Measurements from ENCODE around the gene TBC1D5.
"Not testable (repeated sequence)": the region's sequence is repeated elsewhere in the genome, so short reads cannot be mapped to it uniquely, and the experiment has no call there.

The TBC1D5 gene

DNA sequence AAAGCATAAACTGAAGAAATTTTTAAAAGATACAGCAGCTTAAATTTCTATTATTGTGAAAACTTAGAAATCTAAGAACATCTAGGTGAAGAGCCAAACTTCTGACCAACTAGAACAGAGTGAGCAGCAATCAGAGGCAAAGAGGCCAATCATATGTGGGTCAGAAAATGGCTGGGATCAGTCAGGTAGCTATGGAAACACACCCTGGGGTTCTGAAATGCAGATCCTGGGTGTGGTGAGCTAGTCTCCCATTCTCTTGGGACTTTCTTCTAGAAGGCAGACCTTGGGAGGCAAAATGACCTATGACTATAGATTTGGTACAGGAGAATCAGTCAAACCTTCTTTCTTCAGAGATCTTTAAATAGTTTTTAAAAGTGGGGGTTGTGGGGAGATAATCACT is 385.8 kb downstream of the TBC1D5 start:
- DNase-seq (ENCODE audit: low read depth, low spot score) = no peak

DNA sequence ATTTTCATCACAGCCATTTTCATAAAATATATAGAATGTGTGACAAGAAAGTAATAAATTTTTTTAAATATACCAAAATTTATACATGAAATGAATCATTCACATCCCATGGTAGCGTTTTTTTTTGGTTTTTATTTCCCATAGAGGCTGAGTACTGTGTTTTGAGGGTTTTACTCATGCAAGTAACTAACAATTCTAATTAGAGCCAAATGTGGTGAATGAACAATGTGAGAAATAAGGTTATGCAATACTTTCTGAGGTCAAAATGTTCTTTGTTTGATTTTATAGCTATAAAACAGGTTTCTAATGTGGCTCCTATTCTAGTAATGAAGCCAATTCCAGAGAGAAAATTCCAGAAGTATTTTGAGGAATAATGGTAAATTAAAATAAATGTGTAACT is 386.8 kb downstream of the TBC1D5 start:
- DNase-seq (ENCODE audit: low read depth, low spot score) = no peak

DNA sequence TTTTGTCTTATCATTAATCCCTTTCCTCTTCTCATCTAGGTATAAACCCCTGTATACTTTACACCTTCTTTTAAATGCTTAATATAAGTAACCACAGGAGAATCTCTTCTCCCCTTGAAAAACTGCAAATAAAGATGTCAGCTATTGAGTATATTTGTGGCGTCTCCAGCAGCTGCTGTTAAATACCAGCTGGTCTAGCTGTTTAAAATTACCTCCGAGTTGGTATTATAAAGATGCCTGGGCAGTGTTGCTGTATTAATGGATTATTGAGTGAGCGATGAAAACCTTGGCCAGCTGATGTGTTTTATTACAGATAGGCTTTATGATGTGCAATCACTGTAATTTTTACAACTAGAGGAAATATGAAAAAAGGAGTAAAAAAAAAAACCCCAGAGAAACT is 388.1 kb downstream of the TBC1D5 start:
- DNase-seq (ENCODE audit: low read depth, low spot score) = no peak

DNA sequence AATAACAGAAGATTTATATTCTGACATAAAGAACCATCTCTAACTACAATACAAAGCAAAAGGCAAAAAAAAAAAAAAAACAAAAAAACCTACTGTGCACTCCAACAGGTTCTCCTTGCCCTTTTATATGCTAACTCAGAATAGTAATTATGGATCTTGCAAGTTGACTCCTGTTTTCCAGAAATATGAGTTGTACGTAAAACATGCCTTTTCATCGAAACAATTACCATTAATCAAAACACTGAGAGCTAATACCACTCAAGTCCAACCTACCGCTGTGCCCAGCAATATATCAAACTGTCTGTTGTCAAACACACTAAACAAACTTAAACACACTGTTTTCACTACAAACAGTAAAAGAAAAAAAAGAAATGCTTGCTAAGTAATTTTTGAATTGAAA is 389.8 kb downstream of the TBC1D5 start:
- DNase-seq (ENCODE audit: low read depth, low spot score) = no peak

DNA sequence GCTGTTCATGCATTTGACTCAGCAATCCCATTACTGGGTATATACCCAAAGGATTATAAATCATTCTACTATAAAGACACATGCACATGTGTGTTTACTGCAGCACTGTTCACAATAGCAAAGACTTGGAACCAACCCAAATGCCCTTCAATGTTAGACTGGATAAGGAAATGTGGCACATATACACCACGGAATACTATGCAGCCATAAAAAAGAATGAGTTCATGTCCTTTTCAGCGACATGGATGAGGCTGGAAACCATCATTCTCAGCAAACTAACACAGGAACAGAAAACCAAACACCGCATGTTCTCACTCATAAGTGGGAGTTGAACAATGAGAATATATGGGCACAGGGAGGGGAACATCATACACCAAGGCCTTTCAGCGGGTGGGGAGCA is 391.2 kb downstream of the TBC1D5 start:
- not testable (repeated sequence) for DNase-seq (ENCODE audit: low read depth, low spot score)

DNA sequence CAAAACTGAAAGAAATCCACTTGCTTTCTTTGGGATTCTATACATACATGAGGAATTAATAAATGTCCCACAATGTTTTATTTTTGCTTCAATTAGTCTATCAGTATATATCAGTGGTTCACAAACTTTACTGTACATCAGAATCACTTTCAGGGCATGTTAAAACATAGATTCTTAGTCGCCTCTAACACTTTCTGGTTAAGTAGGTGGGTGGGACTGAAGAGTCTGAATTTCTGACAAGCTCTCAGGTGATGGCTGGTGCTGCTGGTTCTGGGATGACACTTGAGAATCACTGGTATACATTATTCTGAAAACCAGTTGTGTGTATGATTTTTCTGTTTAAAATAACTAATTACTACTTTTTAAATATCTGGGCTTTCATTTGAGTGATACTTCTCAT is 393.3 kb downstream of the TBC1D5 start:
- DNase-seq (ENCODE audit: low read depth, low spot score) = no peak

DNA sequence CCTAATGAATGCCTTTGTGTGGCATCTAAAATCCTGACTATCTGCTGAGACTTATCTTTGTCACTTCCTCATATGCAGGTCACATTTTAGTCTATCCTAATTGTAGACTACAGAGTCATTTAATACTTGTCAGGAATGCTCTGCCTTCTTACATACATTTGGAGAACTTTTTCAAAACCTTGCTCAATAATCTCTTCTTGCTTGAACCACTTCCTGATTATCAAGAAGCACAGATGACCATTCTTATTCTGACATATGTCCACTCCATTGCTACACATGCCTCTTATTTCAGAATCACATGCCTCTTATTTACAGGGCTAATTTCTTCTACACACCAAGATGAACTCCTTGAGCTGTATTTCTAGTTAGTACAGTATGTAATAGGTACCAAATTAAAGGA is 400.3 kb downstream of the TBC1D5 start:
- no peak for DNase-seq (ENCODE audit: low read depth, low spot score)

DNA sequence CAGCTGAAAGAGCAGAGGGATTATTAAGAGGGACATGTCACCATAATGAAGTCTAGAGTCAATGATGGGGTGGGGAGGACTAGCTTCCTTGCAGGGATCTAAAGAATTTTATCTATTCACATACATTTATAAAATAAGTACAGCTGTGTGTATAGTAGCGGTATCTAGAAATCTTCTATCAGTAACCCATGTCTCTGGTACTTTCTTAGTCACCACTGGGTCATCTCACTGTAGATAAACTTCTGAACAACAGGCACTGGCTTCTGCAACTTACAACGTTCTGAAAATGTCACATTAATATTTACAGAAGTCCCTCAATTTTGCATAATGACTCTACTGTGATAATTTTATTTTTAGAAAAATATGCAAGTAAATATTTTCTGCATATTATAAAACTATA is 401.7 kb downstream of the TBC1D5 start:
- DNase-seq (ENCODE audit: low read depth, low spot score) = no peak

DNA sequence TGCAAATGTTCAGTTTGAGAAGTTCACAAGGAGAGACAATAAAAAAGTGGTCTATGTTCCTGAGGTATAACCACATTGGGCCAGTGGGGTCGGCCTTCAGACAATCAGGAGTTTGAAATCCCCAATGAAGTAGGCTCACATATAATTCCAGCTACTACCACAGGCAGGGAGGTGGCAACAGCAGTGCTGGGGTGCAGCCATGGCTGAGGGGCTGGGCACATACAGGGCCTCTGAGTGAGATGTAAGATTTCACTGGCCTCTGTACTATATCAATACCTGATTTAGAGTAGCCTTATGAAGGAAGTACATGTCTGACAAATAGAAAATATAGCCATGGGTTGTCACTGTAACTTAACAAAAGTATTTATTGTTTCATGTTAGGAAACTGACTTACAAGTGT is 402.2 kb downstream of the TBC1D5 start:
- DNase-seq (ENCODE audit: low read depth, low spot score) = no peak

DNA sequence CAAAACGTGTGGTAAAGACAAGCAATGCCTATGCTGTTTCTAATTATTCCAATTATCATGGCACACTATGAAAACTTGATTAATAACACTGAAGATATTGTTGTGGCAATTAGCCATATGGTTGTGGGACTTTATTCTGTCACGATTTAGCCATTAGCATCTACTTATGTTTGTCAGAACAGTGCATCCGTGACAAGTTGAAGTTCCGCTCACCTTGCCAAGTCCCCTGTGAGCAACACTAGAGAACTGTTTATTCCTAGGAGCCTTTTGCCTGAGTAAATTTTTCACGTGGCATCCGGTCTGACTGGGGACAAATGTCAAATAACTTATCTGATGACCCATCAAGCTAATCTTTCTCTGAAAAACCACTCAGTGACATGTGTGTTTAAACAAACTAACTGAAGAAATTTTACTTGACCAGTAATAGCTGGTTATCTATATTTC is 403.3 kb downstream of the TBC1D5 start:
- DNase-seq (ENCODE audit: low read depth, low spot score) = no peak

DNA sequence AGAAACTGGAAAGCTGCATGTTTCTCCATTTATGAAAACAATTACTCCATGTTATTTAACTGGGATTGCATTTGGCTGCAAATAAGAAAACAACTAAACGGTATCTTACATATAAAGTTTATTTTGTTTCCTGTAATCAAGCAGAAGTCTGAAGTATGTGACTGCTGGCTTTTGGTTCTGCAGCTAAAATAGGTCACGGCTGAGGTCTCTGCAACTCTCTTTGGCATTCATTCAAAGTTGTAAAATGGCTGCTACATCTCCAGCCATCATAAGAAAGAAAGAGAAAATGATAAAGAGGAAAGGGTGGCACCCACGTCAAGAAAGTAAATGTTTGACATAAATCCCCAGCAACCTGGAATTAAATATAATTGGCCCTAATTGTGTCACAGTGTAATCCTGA is 406.1 kb downstream of the TBC1D5 start:
- DNase-seq (ENCODE audit: low read depth, low spot score) = no peak

DNA sequence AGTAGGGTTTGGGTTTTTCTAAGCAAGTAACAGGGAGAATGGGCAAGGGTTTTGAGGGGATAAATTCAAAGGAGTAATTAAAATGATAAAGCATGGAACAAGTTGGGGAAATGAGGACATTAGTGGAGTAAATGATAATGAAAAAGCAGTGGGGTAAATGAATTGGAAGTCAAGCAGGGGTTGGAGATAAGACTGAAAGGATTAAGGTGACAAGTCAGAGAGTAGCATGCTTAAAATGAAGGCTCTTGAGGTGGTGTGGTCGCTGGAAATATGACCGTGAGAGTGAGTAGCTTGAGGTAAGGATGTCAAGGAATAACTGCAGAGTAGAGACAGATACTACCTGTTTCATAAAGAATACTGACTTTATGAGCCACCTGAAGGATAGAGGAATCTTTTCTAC is 408.5 kb downstream of the TBC1D5 start:
- no peak for DNase-seq (ENCODE audit: low read depth, low spot score)

DNA sequence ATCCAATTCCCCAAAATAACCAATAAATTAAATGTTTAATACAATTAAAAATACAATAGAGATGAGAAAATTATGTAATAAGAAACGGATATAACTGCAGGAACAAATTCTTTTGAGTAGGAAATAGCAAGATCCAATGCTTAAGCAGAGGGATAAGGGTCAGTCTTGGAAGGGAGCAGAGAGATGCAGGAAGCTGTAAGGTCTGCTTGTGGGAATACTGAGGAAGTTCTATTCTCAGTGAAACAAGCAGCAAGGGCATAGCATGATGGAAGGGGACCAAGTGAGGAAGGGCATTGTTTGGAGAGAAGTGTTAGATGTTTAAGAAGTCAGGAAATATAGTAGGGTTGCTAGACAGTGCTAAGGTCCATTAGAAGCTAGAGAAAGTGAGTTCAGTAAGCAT is 409.0 kb downstream of the TBC1D5 start:
- DNase-seq (ENCODE audit: low read depth, low spot score) = no peak

DNA sequence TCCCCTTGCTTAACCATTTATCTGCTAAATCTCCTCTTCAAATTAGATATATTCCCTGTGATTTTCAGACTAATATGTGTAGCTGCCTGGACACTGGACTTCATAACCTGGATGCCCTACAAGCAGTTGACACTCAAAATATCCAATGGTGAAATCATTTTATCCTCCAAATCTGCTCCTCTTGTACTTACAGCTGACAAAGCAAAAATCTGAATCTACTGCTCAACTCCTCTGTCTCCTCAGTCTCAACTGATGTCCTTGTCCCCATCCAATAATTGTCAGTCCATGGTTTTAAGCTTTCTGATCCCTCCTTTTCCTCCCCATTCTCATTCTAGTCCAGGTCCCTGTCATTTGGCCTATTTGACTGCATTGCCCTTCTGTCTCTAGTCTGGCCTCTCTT is 411.8 kb downstream of the TBC1D5 start:
- no peak for DNase-seq (ENCODE audit: low read depth, low spot score)

DNA sequence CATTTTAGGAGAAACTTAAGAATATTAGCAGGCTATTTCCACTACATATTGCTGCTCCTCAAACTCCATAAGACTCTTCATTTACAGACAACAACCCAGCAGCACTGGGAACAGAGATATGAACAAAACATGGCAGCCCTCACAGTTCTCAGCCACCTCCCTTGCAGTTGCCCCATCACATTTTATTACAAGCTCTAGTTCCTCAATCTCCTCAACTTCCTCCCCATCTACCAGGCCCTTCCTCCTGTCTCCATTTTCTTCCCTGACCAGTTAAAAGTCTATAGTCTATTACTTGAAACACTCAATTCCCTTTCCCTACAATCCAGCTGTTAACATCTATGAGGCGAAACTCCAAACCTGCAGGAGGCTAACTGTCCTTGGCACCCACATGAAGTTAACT is 412.5 kb downstream of the TBC1D5 start:
- no peak for DNase-seq (ENCODE audit: low read depth, low spot score)

DNA sequence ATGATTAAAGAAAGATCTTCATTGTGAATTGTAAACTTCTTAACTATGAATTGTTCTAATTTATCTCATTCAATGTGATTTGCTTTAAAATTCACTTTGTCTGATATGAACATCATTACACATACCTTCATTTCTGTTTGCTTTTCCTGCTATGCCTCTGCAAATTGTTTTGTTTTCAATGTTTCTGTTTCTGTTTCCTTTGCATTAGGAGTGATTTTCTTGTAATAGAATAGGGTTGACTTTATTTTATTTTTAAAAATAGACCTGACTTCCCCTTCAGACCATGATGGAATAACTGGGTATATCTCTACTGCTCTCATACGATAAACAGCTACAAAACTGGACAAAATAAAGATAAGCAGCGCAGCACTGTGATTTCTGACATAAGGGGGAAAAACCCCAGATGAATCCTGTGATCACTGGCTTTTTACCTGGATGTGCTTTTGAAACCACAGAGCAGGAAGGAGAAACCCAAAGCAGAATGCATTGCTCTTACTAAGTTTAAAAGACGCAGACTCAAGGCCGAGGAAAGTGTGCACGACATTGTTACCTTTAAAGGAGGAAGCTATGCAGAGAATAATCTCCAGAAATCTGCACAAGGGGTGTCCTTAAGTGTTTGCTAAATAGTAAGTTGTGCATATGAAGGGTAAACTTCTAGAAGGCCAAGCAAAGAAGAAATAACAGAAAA is 420.2 kb downstream of the TBC1D5 start:
- no peak for DNase-seq (ENCODE audit: low read depth, low spot score)

DNA sequence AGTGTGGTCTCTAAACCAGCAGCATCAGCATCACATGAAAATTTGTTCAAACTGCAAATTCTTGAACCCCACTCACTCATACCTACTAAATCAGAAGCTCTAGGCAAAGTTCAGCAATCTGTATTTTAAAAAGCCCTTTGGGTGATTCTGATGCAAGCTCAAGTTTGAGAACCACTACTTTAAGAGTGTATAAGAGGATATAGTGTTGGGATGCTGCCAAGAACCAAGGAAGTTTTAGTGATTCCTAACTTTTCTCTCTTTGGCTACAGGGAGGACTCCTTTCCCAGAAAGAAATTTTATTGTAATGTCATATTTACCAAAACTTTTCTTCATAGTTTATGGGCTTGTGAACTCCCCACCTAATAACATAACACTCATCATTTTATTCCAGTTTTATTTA is 422.2 kb downstream of the TBC1D5 start:
- no peak for DNase-seq (ENCODE audit: low read depth, low spot score)

DNA sequence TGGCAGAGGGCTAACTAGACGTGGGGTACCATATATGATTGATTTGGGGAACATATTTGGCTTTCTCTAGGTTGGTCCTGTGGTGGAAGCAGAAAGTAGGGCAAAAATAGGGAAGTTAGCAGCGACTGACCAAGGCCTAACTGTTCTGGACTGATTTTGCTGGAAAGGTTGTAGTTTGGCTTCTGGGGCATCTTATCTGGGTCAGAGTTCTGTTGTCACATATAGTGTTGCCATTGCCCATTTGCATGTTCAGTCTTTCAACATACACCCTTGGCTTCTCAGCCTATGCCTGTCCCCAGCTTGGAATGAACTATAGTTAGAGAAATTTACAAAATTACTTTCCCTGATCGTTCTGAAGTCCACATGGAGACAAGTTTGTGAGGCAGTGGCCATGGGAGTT is 426.5 kb downstream of the TBC1D5 start:
- DNase-seq (ENCODE audit: low read depth, low spot score) = no peak

DNA sequence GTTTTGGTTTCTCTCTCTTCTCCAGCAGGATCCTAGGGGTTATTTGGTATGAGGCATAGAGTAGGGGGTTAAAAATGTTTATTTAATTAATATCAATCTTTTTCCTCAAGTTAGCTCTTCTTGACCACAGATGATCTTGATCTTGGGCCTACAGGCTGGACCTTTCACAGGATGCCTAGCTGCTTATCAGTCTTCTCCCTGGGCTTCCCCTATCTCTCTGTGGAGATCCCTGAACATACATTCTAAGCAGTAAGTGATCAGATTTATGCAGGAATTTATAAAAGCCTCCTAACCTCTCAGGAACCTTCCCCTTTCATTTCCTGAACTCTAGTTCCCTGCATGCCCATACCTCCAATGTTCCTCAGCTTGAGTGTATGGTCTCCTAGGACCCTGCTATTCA is 428.3 kb downstream of the TBC1D5 start:
- DNase-seq (ENCODE audit: low read depth, low spot score) = no peak

DNA sequence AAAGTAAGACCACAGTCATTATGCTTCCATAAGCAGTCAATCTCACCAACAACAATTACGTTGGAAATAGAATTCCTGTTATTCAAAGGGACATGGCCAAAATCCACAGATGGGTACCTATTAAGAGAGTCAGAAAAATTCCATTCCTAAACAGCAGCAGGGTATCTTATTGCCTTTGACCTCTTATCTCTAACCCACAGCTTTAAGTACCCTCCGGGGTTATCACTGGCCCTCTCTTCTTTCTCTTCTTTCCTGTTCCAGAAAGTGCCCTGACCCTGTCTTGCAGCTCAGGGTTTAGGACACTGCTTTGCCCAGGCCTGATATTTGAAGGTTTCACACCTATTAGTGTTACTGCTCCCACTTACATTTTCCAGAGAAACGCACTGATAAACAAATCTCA is 428.7 kb downstream of the TBC1D5 start:
- no peak for DNase-seq (ENCODE audit: low read depth, low spot score)

DNA sequence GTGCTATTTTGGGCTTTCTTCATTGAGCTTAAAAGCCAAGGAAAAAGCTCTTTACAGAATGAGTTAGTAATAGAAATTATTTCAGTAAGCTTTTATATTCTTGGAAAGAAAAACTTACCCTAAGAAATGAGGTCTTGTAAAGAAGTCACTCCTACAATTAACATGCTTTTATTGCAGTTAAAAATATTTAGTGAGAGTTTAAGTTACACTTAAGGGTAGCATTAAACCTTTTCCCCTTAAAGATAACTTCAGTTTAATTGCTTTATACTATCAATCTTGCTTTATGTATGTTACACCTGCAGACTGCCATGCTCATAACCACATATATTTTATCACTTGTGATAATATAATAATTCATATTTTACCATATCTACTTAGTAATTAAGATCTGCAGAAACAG is 431.4 kb downstream of the TBC1D5 start:
- no peak for DNase-seq (ENCODE audit: low read depth, low spot score)

DNA sequence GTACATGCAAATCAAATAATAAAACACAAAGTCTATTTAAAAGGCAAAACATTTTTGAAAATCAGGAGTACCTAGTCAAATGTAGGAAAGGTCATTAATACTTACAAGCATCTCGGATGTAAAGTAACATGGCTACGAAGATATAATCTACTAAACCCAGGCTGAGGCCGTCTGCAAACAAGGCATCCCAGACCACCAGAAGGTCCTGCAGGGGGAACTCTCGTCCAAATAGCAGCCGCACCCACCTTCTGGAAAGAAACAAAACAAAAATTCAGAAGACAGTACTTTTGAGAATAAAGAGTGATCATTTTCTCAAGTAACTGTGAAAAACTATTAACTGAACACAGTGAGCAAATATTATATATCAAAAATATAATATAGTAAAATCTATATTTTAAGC is 434.5 kb downstream of the TBC1D5 start:
- DNase-seq (ENCODE audit: low read depth, low spot score) = no peak

DNA sequence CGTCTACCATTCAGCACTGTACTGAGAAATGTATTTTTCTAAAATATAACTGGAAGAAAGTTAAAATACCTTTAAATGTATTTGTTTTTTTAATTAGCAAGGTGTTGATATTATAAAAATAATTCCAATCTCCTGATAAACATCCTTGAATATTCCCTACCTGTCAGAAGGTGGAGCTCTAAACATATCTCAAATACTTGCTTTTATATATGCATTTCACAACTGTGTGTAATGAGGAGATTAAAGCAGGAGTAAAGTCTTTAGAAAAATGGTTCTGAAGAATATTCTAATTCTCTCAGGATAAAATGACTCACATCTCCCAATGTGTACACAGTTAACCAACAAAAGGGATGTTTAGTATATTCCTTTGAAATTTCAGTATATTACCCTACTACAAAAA is 434.9 kb downstream of the TBC1D5 start:
- no peak for DNase-seq (ENCODE audit: low read depth, low spot score)

DNA sequence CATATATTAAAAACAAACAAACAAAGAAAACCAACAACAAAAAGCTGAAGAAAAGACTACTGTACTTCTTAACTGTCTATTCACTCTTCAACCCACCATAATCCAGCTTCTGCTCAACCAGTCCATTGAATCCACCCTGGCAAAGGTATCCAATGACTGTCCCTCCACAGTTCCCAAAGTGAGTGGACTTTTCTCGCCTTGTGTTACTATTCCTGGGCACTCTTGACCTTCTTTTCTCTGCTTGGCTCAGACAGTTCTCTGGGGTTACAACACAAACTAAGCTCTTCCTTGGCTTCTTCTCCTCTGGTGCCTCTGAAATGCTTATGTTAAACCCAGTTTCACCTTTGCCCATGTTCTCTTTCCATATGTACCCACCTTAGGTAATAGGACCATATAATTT is 437.5 kb downstream of the TBC1D5 start:
- no peak for DNase-seq (ENCODE audit: low read depth, low spot score)

Data from activated CD4-positive, CD25-positive, alpha-beta regulatory T cell treated with anti-CD3 and anti-CD28 coated beads, Interleukin-2, amount 50 U/mL, for 16 hours (primary cell).